GM10248 (cell line): Measurements from ENCODE around the gene BTG4.

Experiments
- CTCF ChIA-PET: fragments of 300-600 bp; sonication (Branson Sonifier 250); formaldehyde crosslinking; extraction: SDS; loops from one replicate; lab custom pipeline; 2021; ENCODE audit warnings: antibody characterized with exemption; lab: Yijun Ruan, JAX
- POLR2A ChIA-PET: fragments of 350-650 bp; sonication (Branson Sonifier 250); formaldehyde crosslinking; extraction: SDS; loops from one replicate; lab custom pipeline; 2020; ENCODE audit warnings: antibody characterized with exemption; lab: Yijun Ruan, JAX
- DNase-seq: peaks from one replicate; pipeline ENCODE4 v3.0.0; 2012; ENCODE audit errors: extremely low spot score
- CTCF ChIP-seq: IDR thresholded peaks from 2 replicates; pipeline ENCODE4 v1.5.1; 2012; ENCODE audit warnings: mild to moderate bottlenecking, low read depth; ENCODE audit errors: extremely low read depth, missing control alignments, control extremely low read depth

Gene BTG4

GRCh38 chr11:111514216-111515031 lies 2.2 kb upstream of the BTG4 start, which contains the start of gene HOATZ:
Gene HOATZ, plus strand, starts transcription at chr11:111514778. Its CDS starts 7 bp downstream, at chr11:111514785.
- CTCF ChIA-PET: interaction anchor here (1.0 to 1.8 kb wide), 3 partner anchors 10 to 28 kb away, joined by 3 to 4 read pairs (median 4); no protein-coding TSS in a partner anchor
- no peak for TF ChIP-seq CTCF
- POLR2A ChIA-PET: no interaction called here
- peak; percentile 17 for DNase-seq

GRCh38 chr11:111513240-111513605 lies 1.0 kb upstream of the BTG4 start:
- CTCF ChIA-PET: interaction anchor here (1.0 to 1.8 kb wide), 4 partner anchors 11 to 30 kb away, joined by 3 to 4 read pairs (median 4); no protein-coding TSS in a partner anchor
- TF ChIP-seq CTCF: no peak
- POLR2A ChIA-PET: no interaction called here
- DNase-seq: no peak

GRCh38 chr11:111510311-111510710 lies 1.9 kb downstream of the BTG4 start:
- DNase-seq: no peak
- no peak for TF ChIP-seq CTCF
- ChIA-PET POLR2A (no interaction called here), CTCF (interaction anchor here (0.8 to 1.3 kb wide), 2 partner anchors 10 to 228 kb away, joined by 3 read pairs; no protein-coding TSS in a partner anchor)

- ChIA-PET CTCF (no interaction called here), POLR2A (no interaction called here)
- no peak for DNase-seq
- TF ChIP-seq CTCF: no peak
Observed at GRCh38 chr11:111502611-111503010, 9.6 kb downstream of the BTG4 start.

GRCh38 chr11:111500481-111500880 lies 11.7 kb downstream of the BTG4 start:
- DNase-seq: no peak
- TF ChIP-seq CTCF: no peak
- ChIA-PET POLR2A (no interaction called here), CTCF (interaction anchor here (1.4 to 1.5 kb wide), 2 partner anchors 10 to 45 kb away, joined by 3 to 4 read pairs; no protein-coding TSS in a partner anchor)

GRCh38 chr11:111499483-111499882 lies 12.7 kb downstream of the BTG4 start:
- DNase-seq: no peak
- ChIA-PET POLR2A (no interaction called here), CTCF (no interaction called here)
- TF ChIP-seq CTCF: no peak
